Activated T-cell treated with anti-CD3 and anti-CD28 coated beads, Interleukin-2, amount 50 U/mL, for 1 hour (primary cell): Measurements from ENCODE around the gene AGAP1.

Source experiments
- DNase-seq: peaks from one replicate; pipeline ENCODE4 v3.0.0-alpha.2; 2020

The AGAP1 gene

GRCh38 chr2:235903782-235904584 is 410.1 kb downstream of the AGAP1 start:
- DNase-seq, result no peak

GRCh38 chr2:235904585-235904931 is 410.7 kb downstream of the AGAP1 start:
- DNase-seq, result no peak

- no peak for DNase-seq
These were observed 415.0 kb downstream of the AGAP1 start for GRCh38 chr2:235908826-235909225.

GRCh38 chr2:235909358-235909757 is 415.5 kb downstream of the AGAP1 start:
- DNase-seq, result no peak

- DNase-seq, result no peak
These were observed 416.2 kb downstream of the AGAP1 start for GRCh38 chr2:235910067-235910466.

- no peak for DNase-seq
These were observed 417.3 kb downstream of the AGAP1 start for GRCh38 chr2:235911125-235911524.

- no peak for DNase-seq
These were observed 417.9 kb downstream of the AGAP1 start for GRCh38 chr2:235911633-235912233.

- no peak for DNase-seq
These were observed 420.9 kb downstream of the AGAP1 start for GRCh38 chr2:235914756-235915155.

- DNase-seq, result no peak
These were observed 423.7 kb downstream of the AGAP1 start for GRCh38 chr2:235917506-235917905.

GRCh38 chr2:235918876-235919275 is 425.0 kb downstream of the AGAP1 start:
- DNase-seq, result no peak

- no peak for DNase-seq
These were observed 426.5 kb downstream of the AGAP1 start for GRCh38 chr2:235920216-235920865.

- no peak for DNase-seq
These were observed 427.8 kb downstream of the AGAP1 start for GRCh38 chr2:235921508-235922191.

- no peak for DNase-seq
These were observed 429.0 kb downstream of the AGAP1 start for GRCh38 chr2:235922839-235923238.

GRCh38 chr2:235923859-235924674 is 430.2 kb downstream of the AGAP1 start:
- DNase-seq, result no peak

GRCh38 chr2:235924675-235925063 is 430.8 kb downstream of the AGAP1 start:
- no peak for DNase-seq

GRCh38 chr2:235925250-235925919 is 431.5 kb downstream of the AGAP1 start:
- DNase-seq, result no peak

- no peak for DNase-seq
These were observed 432.4 kb downstream of the AGAP1 start for GRCh38 chr2:235926229-235926628.

- DNase-seq, result no peak
These were observed 435.0 kb downstream of the AGAP1 start for GRCh38 chr2:235928751-235929370.

- no peak for DNase-seq
These were observed 436.9 kb downstream of the AGAP1 start for GRCh38 chr2:235930701-235931100.

- no peak for DNase-seq
These were observed 437.8 kb downstream of the AGAP1 start for GRCh38 chr2:235931676-235932075.

GRCh38 chr2:235934059-235934773 is 440.4 kb downstream of the AGAP1 start:
- DNase-seq, result no peak
